ENCODE data around the gene ZC3H11A.
"Not testable (repeated sequence)": the region's sequence is repeated elsewhere in the genome, so short reads cannot be mapped to it uniquely, and the experiment has no call there.

The ZC3H11A gene

GRCh38 chr1:203795441-203796235 is at the start of gene ZC3H11A, which contains the start of gene ZBED6:
Gene ZC3H11A (plus strand): TSS chr1:203795623. CDS start chr1:203817071, 21,448 bp downstream.
Gene ZBED6 (plus strand): TSS chr1:203795623. CDS start chr1:203797523, 1,900 bp downstream.
- peak; percentile 99 for DNase-seq (ENCODE audit: low read depth)
- no peak for TF ChIP-seq CTCF (conservative IDR thresholded peaks at IDR 0.05; ENCODE audit: low read depth, low read length)
- H3K4me3 ChIP-seq (ENCODE audit: low read depth, low read length): peak within 1 kb of the TSS; percentile 86

GRCh38 chr1:203746281-203746680 is 49.1 kb upstream of the ZC3H11A start:
- H3K4me3 ChIP-seq (ENCODE audit: low read depth, low read length): no peak overlapping the region
- DNase-seq (ENCODE audit: low read depth): no peak
- no peak for TF ChIP-seq CTCF (conservative IDR thresholded peaks at IDR 0.05; ENCODE audit: low read depth, low read length)

- H3K4me3 ChIP-seq (ENCODE audit: low read depth, low read length): no peak overlapping the region
- TF ChIP-seq CTCF (conservative IDR thresholded peaks at IDR 0.05; ENCODE audit: low read depth, low read length): peak; percentile 14
- peak; percentile 83 for DNase-seq (ENCODE audit: low read depth)
Measured at GRCh38 chr1:203751051-203751450, 44.4 kb upstream of the ZC3H11A start.

GRCh38 chr1:203751618-203752361 is 43.6 kb upstream of the ZC3H11A start:
- not testable (repeated sequence) for H3K4me3 ChIP-seq (ENCODE audit: low read depth, low read length); DNase-seq (ENCODE audit: low read depth)

GRCh38 chr1:203754455-203754864 is 41.0 kb upstream of the ZC3H11A start:
- no peak overlapping the region for H3K4me3 ChIP-seq (ENCODE audit: low read depth, low read length)
- no peak for TF ChIP-seq CTCF (conservative IDR thresholded peaks at IDR 0.05; ENCODE audit: low read depth, low read length)

GRCh38 chr1:203756036-203756435 is 39.4 kb upstream of the ZC3H11A start:
- no peak overlapping the region for H3K4me3 ChIP-seq (ENCODE audit: low read depth, low read length)
- no peak for DNase-seq (ENCODE audit: low read depth)
- TF ChIP-seq CTCF (conservative IDR thresholded peaks at IDR 0.05; ENCODE audit: low read depth, low read length): no peak

More at GRCh38 chr1:203754455-203754864, 41.0 kb upstream of the ZC3H11A start:
- DNase-seq (ENCODE audit: low read depth): no peak

- not testable (repeated sequence) for DNase-seq (ENCODE audit: low read depth)
Measured at GRCh38 chr1:203758749-203759148, 36.7 kb upstream of the ZC3H11A start.

More at GRCh38 chr1:203758749-203759148, 36.7 kb upstream of the ZC3H11A start:
- H3K4me3 ChIP-seq (ENCODE audit: low read depth, low read length): not testable (repeated sequence)
